ENCODE data around the gene CHRNG.
"Not testable (repeated sequence)": the region's sequence is repeated elsewhere in the genome, so short reads cannot be mapped to it uniquely, and the experiment has no call there.

CHRNG gene

GRCh38 chr2:232545511-232546375 lies 6.3 kb downstream of the CHRNG start:
- DNase-seq = no peak

GRCh38 chr2:232547991-232548390 lies 8.5 kb downstream of the CHRNG start:
- no peak for DNase-seq

- DNase-seq = no peak
Observed at GRCh38 chr2:232549655-232550353, 10.3 kb downstream of the CHRNG start.

- DNase-seq = peak; percentile 77 to 91
Observed at GRCh38 chr2:232550354-232551249, 11.1 kb downstream of the CHRNG start, which contains the start of the genes EIF4E2 and TIGD1. Gene EIF4E2, plus strand, starts transcription at chr2:232550689. Its CDS starts 36 bp downstream, at chr2:232550725. Gene TIGD1, minus strand, starts transcription at chr2:232550557. Its CDS starts 675 bp downstream, at chr2:232549882.

GRCh38 chr2:232551250-232551638 lies 11.8 kb downstream of the CHRNG start:
- DNase-seq = no peak

- DNase-seq = no peak
Observed at GRCh38 chr2:232551776-232552175, 12.3 kb downstream of the CHRNG start.

- DNase-seq = no peak
Observed at GRCh38 chr2:232556426-232556825, 16.9 kb downstream of the CHRNG start.

GRCh38 chr2:232562515-232563151 lies 23.1 kb downstream of the CHRNG start:
- DNase-seq = no peak

- DNase-seq = no peak
Observed at GRCh38 chr2:232563580-232563979, 24.1 kb downstream of the CHRNG start.

- DNase-seq = no peak
Observed at GRCh38 chr2:232567721-232568120, 28.2 kb downstream of the CHRNG start.

- no peak for DNase-seq
Observed at GRCh38 chr2:232568161-232568560, 28.7 kb downstream of the CHRNG start.

- DNase-seq = no peak
Observed at GRCh38 chr2:232569541-232569940, 30.0 kb downstream of the CHRNG start.

- DNase-seq = not testable (repeated sequence)
Observed at GRCh38 chr2:232570481-232570880, 31.0 kb downstream of the CHRNG start.

- no peak for DNase-seq
Observed at GRCh38 chr2:232571026-232571474, 31.6 kb downstream of the CHRNG start.

GRCh38 chr2:232573042-232573441 lies 33.5 kb downstream of the CHRNG start:
- DNase-seq = no peak

GRCh38 chr2:232573771-232574435 lies 34.4 kb downstream of the CHRNG start:
- no peak for DNase-seq

GRCh38 chr2:232574674-232575403 lies 35.3 kb downstream of the CHRNG start:
- DNase-seq = no peak

- no peak for DNase-seq
Observed at GRCh38 chr2:232575404-232575746, 35.9 kb downstream of the CHRNG start.

- DNase-seq = no peak
Observed at GRCh38 chr2:232576995-232577394, 37.5 kb downstream of the CHRNG start.

GRCh38 chr2:232577841-232578240 lies 38.3 kb downstream of the CHRNG start:
- no peak for DNase-seq

- no peak for DNase-seq
Observed at GRCh38 chr2:232578626-232579025, 39.1 kb downstream of the CHRNG start.
